Karpas-422 (cell line): ENCODE measurements around the gene CALML3. TPM values are rescaled to one million over a fixed set of nuclear protein-coding genes. Genes with fewer than 3 reads are reported as not detected.

ENCODE experiments used
- DNase-seq: peaks from one replicate; pipeline ENCODE4 v3.0.0-alpha.2; 2015
- H2AFZ ChIP-seq: fragments of 200-600 bp; sonication (generic); 2 replicates; pipeline ENCODE4 v1.6.1; 2014; ENCODE audit warnings: antibody characterized with exemption, low read length, mixed read lengths
- H3K27ac ChIP-seq: fragments of 200-600 bp; sonication (generic); 2 replicates; pipeline ENCODE4 v1.5.1; 2014; ENCODE audit warnings: mild to moderate bottlenecking, low read length, moderate library complexity
- H3K27me3 ChIP-seq: fragments of 200-600 bp; sonication (generic); 2 replicates; pipeline ENCODE4 v1.6.1; 2014; ENCODE audit warnings: low read length, mixed read lengths
- H3K36me3 ChIP-seq: fragments of 200-600 bp; sonication (generic); 2 replicates; pipeline ENCODE4 v1.6.1; 2014; ENCODE audit warnings: low read length, mixed read lengths; ENCODE audit not compliant: insufficient read depth
- H3K4me1 ChIP-seq: fragments of 200-600 bp; sonication (generic); 2 replicates; pipeline ENCODE4 v1.6.1; 2014; ENCODE audit warnings: mild to moderate bottlenecking, low read length, mixed read lengths
- H3K4me2 ChIP-seq: fragments of 200-600 bp; sonication (generic); 2 replicates; pipeline ENCODE4 v1.6.1; 2014; ENCODE audit warnings: low read length, low read depth, mild to moderate bottlenecking; ENCODE audit not compliant: poor library complexity, severe bottlenecking
- H3K4me3 ChIP-seq: fragments of 200-600 bp; sonication (generic); 2 replicates; pipeline ENCODE4 v1.5.1; 2014; ENCODE audit warnings: mild to moderate bottlenecking, antibody characterized with exemption, low read length, mixed read lengths
- H3K79me2 ChIP-seq: fragments of 200-600 bp; sonication (generic); 2 replicates; pipeline ENCODE4 v1.6.1; 2014; ENCODE audit warnings: mild to moderate bottlenecking, low read length, mixed read lengths
- H3K9ac ChIP-seq: fragments of 200-600 bp; sonication (generic); 2 replicates; pipeline ENCODE4 v1.6.0; 2014; ENCODE audit warnings: low read length
- H3K9me2 ChIP-seq: fragments of 200-600 bp; sonication (generic), shearing (Covaris generic); replicated peaks from 2 replicates; pipeline ENCODE4 v1.6.0; 2014; ENCODE audit warnings: mild to moderate bottlenecking, low read length, moderate library complexity; ENCODE audit not compliant: insufficient read depth
- H3K9me3 ChIP-seq: fragments of 300-700, 200-600 bp; sonication (generic); 2 replicates; pipeline ENCODE4 v1.6.1; 2014; ENCODE audit warnings: low read length, mixed read lengths
- H4K20me1 ChIP-seq: fragments of 200-600 bp; sonication (generic); 2 replicates; pipeline ENCODE4 v1.6.1; 2014; ENCODE audit warnings: mild to moderate bottlenecking, antibody characterized with exemption, low read length, low read depth; ENCODE audit not compliant: insufficient read depth
- total RNA-seq: library from RNA; depleted of rRNA; stranded (reverse); fragments of >200 nt; shearing (Covaris generic); gene quantifications from 2 replicates; pipeline ENCODE4 v1.2.3, GENCODE V29; 2014; ENCODE audit warnings: low replicate concordance

The CALML3 gene
- total RNA-seq, 1 experiment from 2014 or later: not detected

DNA sequence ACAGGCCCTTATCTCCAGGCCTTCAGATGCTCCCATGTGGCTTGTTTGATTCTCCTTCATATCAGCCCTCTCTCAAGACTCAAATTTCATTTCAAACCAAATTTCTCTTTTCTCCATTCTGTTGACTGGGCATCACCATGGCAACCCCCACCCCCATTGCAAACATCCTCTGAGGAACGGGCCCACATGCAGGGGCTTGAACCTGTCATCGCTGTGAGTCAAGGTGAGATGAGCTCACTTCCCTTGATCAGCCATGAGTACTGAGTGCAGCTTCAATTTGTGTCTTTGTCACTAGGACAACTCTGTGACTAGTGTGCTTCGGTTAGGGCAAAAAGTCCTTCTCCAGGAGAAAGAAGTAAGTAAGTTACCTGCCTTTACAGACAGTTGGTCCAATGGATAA lies 41.9 kb downstream of the CALML3 start:
- no peak overlapping the region for H3K4me3 ChIP-seq
- H3K4me2 ChIP-seq: no peak overlapping the region
- H3K79me2 ChIP-seq: no peaks in the 10 kb centered on the region
- H3K9ac ChIP-seq: no peak overlapping the region
- H3K9me3 ChIP-seq: no peaks in the 10 kb centered on the region
- DNase-seq: no peak
- no peaks in the 10 kb centered on the region for H3K4me1 ChIP-seq
- no peaks in the 10 kb centered on the region for H4K20me1 ChIP-seq
- no peaks in the 10 kb centered on the region for H3K9me2 ChIP-seq
- no peaks in the 10 kb centered on the region for H3K27me3 ChIP-seq
- H3K27ac ChIP-seq: no peak overlapping the region
- no peaks in the 10 kb centered on the region for H3K36me3 ChIP-seq
- H2AFZ ChIP-seq: no peak overlapping the region

DNA sequence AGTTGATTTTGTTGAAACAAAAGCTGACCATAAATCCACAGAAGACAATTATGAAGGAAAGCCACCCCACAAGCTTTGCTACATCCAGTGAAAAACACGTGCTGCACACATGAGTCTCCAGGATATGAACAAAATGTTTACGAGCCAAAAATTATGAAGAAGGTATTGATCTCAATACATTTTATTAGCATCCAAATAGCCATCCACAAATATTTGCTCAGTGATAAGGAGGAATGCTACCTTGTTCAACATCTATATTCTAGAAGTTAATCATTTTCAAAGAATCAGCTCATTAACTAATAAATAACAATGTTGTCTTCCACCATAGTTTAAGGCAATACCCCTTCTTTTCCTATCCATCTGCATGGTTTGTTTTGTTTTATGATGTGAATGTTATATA lies 42.7 kb downstream of the CALML3 start:
- H4K20me1 ChIP-seq: no peaks in the 10 kb centered on the region
- no peak overlapping the region for H3K4me3 ChIP-seq
- no peaks in the 10 kb centered on the region for H3K9me2 ChIP-seq
- H3K4me1 ChIP-seq: no peaks in the 10 kb centered on the region
- H3K9me3 ChIP-seq: no peaks in the 10 kb centered on the region
- H3K27me3 ChIP-seq: no peaks in the 10 kb centered on the region
- H3K9ac ChIP-seq: no peak overlapping the region
- no peaks in the 10 kb centered on the region for H3K79me2 ChIP-seq
- H3K27ac ChIP-seq: no peak overlapping the region
- DNase-seq: no peak
- H2AFZ ChIP-seq: no peak overlapping the region
- no peaks in the 10 kb centered on the region for H3K36me3 ChIP-seq
- H3K4me2 ChIP-seq: no peak overlapping the region

DNA sequence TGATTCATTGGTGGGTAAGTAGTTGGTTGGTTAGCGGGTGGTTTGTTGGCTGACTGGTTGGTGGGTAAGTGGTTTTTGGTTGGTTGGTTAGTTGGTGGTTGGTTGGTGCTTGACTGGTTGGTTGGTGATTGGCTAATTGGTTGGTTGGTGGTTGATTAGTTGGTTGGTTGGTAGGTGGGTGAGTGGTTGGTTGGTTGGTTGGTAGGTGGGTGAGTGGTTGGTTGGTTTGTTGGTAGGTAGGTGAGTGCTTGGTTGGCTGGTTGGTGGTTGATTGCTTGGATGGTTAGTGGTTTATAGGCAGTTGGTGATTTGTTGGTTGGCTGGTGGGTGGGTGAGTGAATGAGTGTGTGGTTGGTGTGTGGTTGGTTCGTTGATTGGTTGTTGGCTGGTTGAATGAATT lies 44.2 kb downstream of the CALML3 start:
- no peaks in the 10 kb centered on the region for H3K9me2 ChIP-seq
- no peaks in the 10 kb centered on the region for H3K79me2 ChIP-seq
- no peak for DNase-seq
- no peak overlapping the region for H3K4me2 ChIP-seq
- no peaks in the 10 kb centered on the region for H3K27me3 ChIP-seq
- H3K4me3 ChIP-seq: no peak overlapping the region
- no peak overlapping the region for H3K9ac ChIP-seq
- no peaks in the 10 kb centered on the region for H4K20me1 ChIP-seq
- H2AFZ ChIP-seq: no peak overlapping the region
- no peaks in the 10 kb centered on the region for H3K9me3 ChIP-seq
- peaks cover 6% of the 10 kb centered on the region for H3K4me1 ChIP-seq
- H3K27ac ChIP-seq: no peak overlapping the region
- no peaks in the 10 kb centered on the region for H3K36me3 ChIP-seq

DNA sequence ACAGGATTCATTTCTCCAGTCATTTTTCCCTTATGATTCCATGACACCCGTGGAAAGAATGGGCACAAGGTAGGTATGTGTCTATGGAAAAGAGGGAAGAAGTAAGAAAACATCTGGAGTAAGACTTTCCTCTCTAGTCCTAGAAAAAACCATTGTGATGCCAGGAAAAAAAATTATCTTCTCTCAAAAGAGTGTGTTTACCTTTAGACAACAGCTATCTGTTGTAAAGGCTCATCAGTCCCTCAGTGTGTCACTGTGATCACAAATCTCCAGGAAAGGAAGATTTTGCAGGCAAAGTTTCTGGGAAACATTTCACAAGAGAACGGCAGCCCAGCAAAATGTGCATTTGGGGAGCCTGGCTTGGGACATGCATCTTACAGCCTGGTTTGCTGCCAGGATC lies 44.8 kb downstream of the CALML3 start:
- Histone ChIP-seq H3K36me3 (no peaks in the 10 kb centered on the region), H3K9ac (no peak overlapping the region), H2AFZ (no peak overlapping the region), H3K27me3 (no peaks in the 10 kb centered on the region), H3K4me1 (peaks cover 12% of the 10 kb centered on the region), H3K9me3 (no peaks in the 10 kb centered on the region), H3K4me3 (no peak overlapping the region), H3K4me2 (no peak overlapping the region), H3K27ac (no peak overlapping the region), H4K20me1 (no peaks in the 10 kb centered on the region), H3K79me2 (no peaks in the 10 kb centered on the region), H3K9me2 (no peaks in the 10 kb centered on the region)
- DNase-seq: no peak

DNA sequence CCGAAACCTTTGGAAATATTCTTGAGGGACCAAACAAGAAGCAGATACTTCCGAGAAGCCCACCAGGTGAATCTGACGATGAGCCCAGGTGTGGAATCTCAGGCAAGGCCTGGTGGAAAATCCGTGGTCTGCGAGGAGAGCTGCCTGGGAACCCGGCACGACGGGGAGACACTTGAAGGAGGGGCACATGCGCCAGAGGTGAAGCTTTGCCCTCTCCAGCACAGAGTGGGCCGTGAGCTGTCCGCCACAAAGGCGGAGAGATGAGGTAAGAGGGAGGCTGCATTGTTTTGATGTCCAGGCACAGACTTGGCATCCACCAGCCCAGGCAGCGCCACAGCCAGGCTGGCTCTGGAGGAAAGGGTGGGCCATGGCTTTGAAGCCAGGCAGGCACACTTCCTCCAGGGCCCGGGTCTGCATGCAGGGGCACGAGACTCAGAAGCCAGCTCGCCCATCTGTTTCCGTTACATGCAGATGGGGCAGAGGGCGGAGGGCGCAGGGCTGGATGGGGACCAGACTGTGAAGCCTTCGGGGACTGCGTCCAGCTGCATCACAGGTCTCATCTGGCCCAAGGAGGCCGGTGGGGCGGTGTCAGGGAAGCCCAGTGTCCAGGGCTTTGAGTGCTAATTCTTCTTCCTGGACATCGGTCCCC lies 45.4 kb downstream of the CALML3 start:
- Histone ChIP-seq H3K9me3 (no peaks in the 10 kb centered on the region), H3K36me3 (no peaks in the 10 kb centered on the region), H3K79me2 (no peaks in the 10 kb centered on the region), H3K4me3 (no peak overlapping the region), H3K4me1 (peaks cover 12% of the 10 kb centered on the region), H3K27ac (no peak overlapping the region), H4K20me1 (no peaks in the 10 kb centered on the region), H3K9ac (no peak overlapping the region), H3K4me2 (no peak overlapping the region), H2AFZ (no peak overlapping the region), H3K27me3 (no peaks in the 10 kb centered on the region), H3K9me2 (no peaks in the 10 kb centered on the region)
- no peak for DNase-seq

DNA sequence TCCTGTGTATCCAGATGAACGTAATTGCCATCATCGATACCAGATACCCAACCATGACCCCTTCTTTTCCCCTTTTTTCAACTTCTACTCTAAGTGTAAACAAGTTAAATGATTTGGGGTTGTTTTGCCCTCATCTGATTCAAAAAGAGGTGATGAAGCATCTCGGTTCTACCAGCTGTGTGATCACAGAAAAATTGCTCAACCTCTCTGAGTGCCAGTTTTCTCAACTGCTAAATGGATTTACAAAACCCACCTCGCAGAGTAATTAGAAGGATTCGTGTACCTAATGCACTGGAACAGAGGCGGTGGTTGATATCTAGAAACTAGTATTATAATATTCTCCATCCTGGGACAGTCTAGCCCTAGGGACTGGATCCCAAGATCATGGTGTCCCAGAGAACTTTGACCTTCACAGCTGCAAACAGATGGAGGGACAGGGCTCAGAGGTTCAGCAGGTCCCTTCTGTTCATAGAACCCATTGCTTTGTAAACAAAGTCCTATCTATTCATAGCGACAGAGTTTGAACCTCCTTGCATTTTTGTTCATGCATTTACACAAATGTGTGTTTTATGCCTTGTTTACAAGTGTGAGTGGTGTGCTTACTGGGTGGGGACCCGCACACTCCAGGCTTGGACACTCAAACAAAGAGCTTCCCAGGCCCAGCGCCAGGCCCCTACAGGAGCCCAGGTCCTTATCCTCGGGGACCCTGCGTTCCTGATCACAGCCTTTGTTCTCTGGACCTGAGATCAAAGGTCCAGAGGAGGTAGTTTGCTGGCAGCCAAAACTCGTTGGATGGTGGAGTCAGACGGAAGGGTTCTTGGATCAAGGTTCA lies 46.4 kb downstream of the CALML3 start:
- Histone ChIP-seq H3K27ac (no peak overlapping the region), H2AFZ (no peak overlapping the region), H3K36me3 (no peaks in the 10 kb centered on the region), H4K20me1 (no peaks in the 10 kb centered on the region), H3K9me3 (no peaks in the 10 kb centered on the region), H3K9ac (no peak overlapping the region), H3K4me1 (peaks cover 12% of the 10 kb centered on the region), H3K4me3 (no peak overlapping the region), H3K4me2 (no peak overlapping the region), H3K9me2 (no peaks in the 10 kb centered on the region), H3K27me3 (no peaks in the 10 kb centered on the region), H3K79me2 (no peaks in the 10 kb centered on the region)
- no peak for DNase-seq

DNA sequence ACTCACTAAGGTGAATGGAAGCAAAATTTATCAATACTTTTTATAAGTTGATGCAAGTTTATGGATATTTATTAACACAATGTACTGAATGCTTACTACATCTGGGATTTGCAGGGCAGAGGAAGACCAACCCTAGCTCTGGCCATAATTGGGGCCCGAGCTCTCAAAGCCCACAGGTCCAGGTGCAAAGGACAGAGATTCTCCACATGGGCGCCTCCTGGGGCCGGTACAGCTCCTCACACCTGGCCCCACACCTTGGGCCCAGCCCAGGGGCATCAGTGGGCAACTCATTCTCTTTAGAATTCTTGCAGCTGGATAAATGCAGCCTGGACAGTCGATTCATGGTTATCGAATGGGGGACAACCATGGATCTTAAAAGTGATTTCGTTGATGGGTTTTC lies 47.1 kb downstream of the CALML3 start:
- Histone ChIP-seq H3K4me1 (peaks cover 12% of the 10 kb centered on the region), H3K9ac (no peak overlapping the region), H4K20me1 (no peaks in the 10 kb centered on the region), H3K9me3 (no peaks in the 10 kb centered on the region), H2AFZ (no peak overlapping the region), H3K9me2 (no peaks in the 10 kb centered on the region), H3K4me3 (no peak overlapping the region), H3K79me2 (no peaks in the 10 kb centered on the region), H3K27me3 (no peaks in the 10 kb centered on the region), H3K36me3 (no peaks in the 10 kb centered on the region), H3K4me2 (no peak overlapping the region), H3K27ac (no peak overlapping the region)
- no peak for DNase-seq

DNA sequence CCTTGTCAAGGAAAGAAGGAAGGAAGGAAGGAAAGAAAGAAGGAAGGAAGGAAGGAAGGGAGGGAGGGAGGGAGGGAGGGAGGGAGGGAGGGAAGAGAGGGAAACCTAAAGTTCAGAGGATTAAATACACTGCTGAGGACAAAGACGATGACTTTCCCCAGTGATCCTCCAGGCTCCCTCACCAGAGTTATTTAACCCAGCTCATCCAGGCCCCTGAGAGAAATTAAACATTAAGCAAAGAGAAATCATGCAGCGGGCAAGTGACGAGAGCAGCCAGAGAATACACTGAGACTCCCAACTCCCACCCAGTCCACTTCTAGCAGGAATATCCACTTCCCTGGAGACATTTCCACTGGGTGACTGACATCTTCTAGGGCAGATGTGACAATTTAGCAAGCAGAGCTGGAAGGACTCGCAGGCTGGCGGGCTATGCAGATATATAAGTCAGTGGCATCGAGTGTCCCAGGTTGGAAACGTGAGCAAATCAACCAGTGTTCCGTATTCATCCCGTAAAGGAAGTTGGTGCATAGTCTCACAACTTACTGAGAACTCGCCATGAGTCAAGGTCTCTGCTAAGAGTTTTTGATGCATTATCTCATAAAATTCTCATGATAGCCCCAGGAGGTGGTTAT lies 48.7 kb downstream of the CALML3 start:
- H4K20me1 ChIP-seq: no peaks in the 10 kb centered on the region
- peaks cover 12% of the 10 kb centered on the region for H3K4me1 ChIP-seq
- H3K27ac ChIP-seq: no peak overlapping the region
- H3K9me3 ChIP-seq: no peaks in the 10 kb centered on the region
- no peak overlapping the region for H2AFZ ChIP-seq
- no peaks in the 10 kb centered on the region for H3K9me2 ChIP-seq
- H3K9ac ChIP-seq: no peak overlapping the region
- no peaks in the 10 kb centered on the region for H3K79me2 ChIP-seq
- no peak overlapping the region for H3K4me2 ChIP-seq
- H3K36me3 ChIP-seq: no peaks in the 10 kb centered on the region
- no peaks in the 10 kb centered on the region for H3K27me3 ChIP-seq
- DNase-seq: no peak
- H3K4me3 ChIP-seq: no peak overlapping the region
